C4-2B (cell line): ENCODE data around the gene FHAD1.

Experiments
- CTCF ChIP-seq: fragments of 450-650 bp; conservative IDR thresholded peaks from 2 replicates; pipeline ENCODE4 v1.5.1; 2017; ENCODE audit warnings: mild to moderate bottlenecking
- ZFX ChIP-seq: fragments of 450-650 bp; IDR thresholded peaks from 2 replicates; pipeline ENCODE4 v1.6.1; 2017

GRCh38 chr1:15435239-15436077, 188.4 kb downstream of the FHAD1 start:
- no peak for TF ChIP-seq CTCF
- TF ChIP-seq ZFX = no peak
